Kidney epithelial cell (primary cell): Measurements from ENCODE around the gene ANKRD40CL. TPM values are rescaled to one million over a fixed set of nuclear protein-coding genes. Genes with fewer than 3 reads are reported as not detected.

Experiments
- DNase-seq: peaks from one replicate; pipeline ENCODE4 v3.0.0-alpha.2; 2010; ENCODE audit warnings: low read depth
- H3K27me3 ChIP-seq: 2 replicates; pipeline ENCODE4 v1.6.0; 2011; ENCODE audit warnings: low read length; ENCODE audit not compliant: control insufficient read depth, insufficient read depth
- H3K36me3 ChIP-seq: 2 replicates; pipeline ENCODE4 v1.5.1; 2011; ENCODE audit warnings: low read length; ENCODE audit not compliant: control insufficient read depth, insufficient read depth
- H3K4me3 ChIP-seq: 2 replicates; pipeline ENCODE4 v1.5.1; 2011; ENCODE audit warnings: low read depth, mild to moderate bottlenecking, control low read depth, low read length
- total RNA-seq: library from RNA; depleted of rRNA; stranded (reverse); fragments of >200 nt; gene quantifications from 2 replicates; pipeline ENCODE4 v1.2.3, GENCODE V29; 2015
- TF ChIP-seq, protein P1 (sequence below): IDR thresholded peaks from 2 replicates; pipeline ENCODE4 v1.5.1; 2011; ENCODE audit warnings: mild to moderate bottlenecking, moderate library complexity, low read length, control low read depth, inconsistent platforms; ENCODE audit not compliant: insufficient read depth, poor library complexity, severe bottlenecking

Gene ANKRD40CL
- total RNA-seq, 1 donor from 2014 or later: not detected

DNA sequence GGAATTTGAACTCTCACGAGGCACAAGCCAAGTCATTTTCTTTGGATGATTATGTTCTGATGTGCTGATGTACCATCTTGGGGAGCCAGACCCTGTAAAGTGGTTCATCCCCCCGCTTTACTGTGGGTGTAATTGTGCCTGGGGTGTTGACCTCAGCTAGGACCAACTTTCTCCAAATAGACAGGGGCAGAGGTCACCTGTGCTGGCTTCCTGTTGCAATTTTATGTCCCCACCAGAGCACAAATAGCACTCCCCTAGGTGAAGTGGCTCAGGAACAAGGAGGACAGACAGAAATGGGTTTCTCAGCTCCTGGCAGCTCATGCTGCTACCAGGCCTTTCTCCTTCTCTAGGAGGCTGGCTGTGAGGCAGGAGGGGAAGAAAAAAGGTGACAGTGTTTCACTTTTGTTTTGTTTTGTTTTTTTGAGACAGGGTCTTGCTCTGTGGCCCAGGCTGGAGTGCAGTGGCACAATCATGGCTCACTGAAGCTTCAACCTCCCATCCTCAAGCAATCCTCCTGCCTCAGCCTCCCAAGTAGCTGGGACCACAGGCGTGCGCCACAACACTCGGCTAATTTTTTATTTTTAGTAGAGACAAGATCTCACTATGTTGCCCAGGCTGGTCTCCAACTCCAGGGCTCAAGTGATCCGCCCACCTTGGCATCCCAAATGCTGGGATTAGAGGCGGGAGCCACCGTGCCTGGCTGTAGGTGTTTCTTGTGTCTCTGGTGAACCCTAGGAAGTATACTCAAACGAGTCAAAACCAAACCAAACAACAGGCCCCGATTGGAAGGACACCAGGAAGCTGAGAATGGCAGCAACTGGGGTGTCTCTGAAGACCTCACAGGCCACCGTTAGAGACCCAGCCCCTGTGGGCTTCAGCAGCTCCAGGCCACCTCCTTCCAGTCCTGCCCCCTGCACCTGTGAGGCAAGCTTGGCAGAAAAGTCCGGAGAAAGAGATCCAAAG is 35.6 kb upstream of the ANKRD40CL start:
- TF ChIP-seq, protein P1, sequence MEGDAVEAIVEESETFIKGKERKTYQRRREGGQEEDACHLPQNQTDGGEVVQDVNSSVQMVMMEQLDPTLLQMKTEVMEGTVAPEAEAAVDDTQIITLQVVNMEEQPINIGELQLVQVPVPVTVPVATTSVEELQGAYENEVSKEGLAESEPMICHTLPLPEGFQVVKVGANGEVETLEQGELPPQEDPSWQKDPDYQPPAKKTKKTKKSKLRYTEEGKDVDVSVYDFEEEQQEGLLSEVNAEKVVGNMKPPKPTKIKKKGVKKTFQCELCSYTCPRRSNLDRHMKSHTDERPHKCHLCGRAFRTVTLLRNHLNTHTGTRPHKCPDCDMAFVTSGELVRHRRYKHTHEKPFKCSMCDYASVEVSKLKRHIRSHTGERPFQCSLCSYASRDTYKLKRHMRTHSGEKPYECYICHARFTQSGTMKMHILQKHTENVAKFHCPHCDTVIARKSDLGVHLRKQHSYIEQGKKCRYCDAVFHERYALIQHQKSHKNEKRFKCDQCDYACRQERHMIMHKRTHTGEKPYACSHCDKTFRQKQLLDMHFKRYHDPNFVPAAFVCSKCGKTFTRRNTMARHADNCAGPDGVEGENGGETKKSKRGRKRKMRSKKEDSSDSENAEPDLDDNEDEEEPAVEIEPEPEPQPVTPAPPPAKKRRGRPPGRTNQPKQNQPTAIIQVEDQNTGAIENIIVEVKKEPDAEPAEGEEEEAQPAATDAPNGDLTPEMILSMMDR: no peak
- no peak overlapping the region for H3K4me3 ChIP-seq
- no peaks in the 10 kb centered on the region for H3K36me3 ChIP-seq
- no peaks in the 10 kb centered on the region for H3K27me3 ChIP-seq
- no peak for DNase-seq

GRCh38 chr17:50800196-50800700 is 32.9 kb upstream of the ANKRD40CL start:
- DNase-seq: no peak
- TF ChIP-seq, protein P1: no peak
- Histone ChIP-seq H3K27me3 (no peaks in the 10 kb centered on the region), H3K36me3 (no peaks in the 10 kb centered on the region), H3K4me3 (no peak overlapping the region)

GRCh38 chr17:50799582-50799981 is 32.3 kb upstream of the ANKRD40CL start:
- Histone ChIP-seq H3K27me3 (no peaks in the 10 kb centered on the region), H3K4me3 (no peak overlapping the region), H3K36me3 (no peaks in the 10 kb centered on the region)
- DNase-seq: no peak
- TF ChIP-seq, protein P1: no peak

DNA sequence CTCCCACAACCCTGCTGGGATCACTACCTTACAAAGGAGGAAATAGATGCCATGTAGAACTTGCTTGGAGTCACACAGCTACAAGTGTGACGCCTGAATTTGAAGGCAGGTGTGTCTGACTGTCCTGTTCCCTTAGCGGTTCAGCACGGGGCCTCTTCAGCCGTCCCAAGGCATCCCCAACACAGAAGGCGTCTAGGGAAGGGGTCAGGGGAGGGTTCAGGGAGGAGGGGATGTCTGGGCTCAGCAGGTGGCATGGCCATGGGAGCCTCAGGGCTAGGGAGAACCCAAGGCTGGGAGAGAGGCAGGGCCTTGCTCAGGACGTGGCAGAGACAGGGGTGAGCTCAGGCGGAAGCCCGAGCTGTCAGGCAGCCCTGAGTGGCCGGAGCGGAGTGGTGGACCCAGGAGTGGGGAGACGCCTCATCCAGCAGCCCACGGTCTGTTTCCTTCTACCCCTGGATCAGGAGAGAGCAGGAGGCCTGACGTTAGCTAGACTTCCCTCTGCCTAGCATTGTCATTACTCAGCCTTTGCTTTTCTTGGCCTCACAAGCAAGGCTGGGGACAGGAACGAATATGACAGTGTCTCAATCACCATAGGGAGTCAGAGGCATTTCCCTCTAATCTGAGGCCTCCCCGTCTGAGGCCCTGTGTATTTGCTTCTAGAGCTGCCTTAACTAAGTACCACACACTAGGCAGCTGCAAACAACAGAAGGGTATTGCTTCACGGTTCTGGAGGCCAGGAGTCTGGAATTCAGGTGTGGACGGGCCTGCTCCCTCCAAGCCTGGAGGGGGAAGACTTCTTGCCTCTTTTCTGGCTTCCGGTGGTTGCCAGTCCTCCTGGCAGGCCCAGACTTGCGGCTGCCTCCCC is 31.3 kb upstream of the ANKRD40CL start:
- DNase-seq: no peak
- Histone ChIP-seq H3K4me3 (no peak overlapping the region), H3K27me3 (no peaks in the 10 kb centered on the region), H3K36me3 (no peaks in the 10 kb centered on the region)
- TF ChIP-seq, protein P1: no peak

DNA sequence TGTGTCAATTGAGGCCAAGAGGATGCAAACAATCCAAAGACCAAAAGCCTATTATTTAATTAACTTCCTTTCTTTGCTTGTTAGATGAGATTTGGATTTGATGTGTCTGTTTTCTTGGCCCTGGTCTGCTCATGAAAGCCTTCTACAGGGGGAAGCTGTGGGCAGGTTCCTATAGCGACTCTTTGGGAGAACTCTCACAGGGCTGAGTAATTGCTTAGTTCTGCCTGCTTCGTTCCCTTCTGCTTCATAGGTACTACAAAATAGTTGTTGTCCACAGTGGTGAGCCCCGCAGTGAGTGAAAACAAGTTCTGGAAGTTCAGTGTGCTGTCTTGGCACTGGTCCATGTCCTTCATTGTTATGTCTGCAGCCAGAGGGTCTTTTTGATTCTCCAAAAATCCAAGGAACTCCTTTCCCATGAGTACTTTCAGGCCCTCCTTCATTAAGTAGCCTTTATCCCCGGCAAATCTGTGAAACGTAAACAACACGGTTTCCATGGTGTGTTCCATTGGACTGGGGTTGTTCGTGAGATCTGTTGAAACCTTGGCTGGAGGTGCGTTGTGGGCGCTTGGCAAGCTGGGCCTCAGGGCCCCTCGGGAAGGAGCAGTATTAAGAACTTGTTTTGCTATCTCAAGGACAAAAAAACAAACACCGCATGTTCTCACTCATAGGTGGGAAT is 30.0 kb upstream of the ANKRD40CL start:
- DNase-seq: no peak
- no peaks in the 10 kb centered on the region for H3K36me3 ChIP-seq
- no peaks in the 10 kb centered on the region for H3K27me3 ChIP-seq
- TF ChIP-seq, protein P1: no peak
- H3K4me3 ChIP-seq: no peak overlapping the region
